Memory B cell (primary cell): ENCODE data around the gene SLC29A2.

Experiments used
- ATAC-seq: fragments of 150-1000 bp; cut with Tn5 transposase; 2 replicates; pipeline ENCODE4 v1.10.0; 2021; ENCODE audit warnings: low read depth, mild to moderate bottlenecking, moderate library complexity
- DNase-seq, 2 donors: peaks; one replicate each; pipeline ENCODE4 v3.0.0; 2022; ENCODE audit warnings: low spot score in 2 of 2
- H3K27ac Mint-ChIP-seq: one replicate; pipeline ENCODE4 v1.8.0; 2022; ENCODE audit warnings: mild to moderate bottlenecking, moderate library complexity, mixed read lengths
- H3K27me3 Mint-ChIP-seq: one replicate; pipeline ENCODE4 v1.8.0; 2022; ENCODE audit warnings: mixed read lengths
- H3K36me3 Mint-ChIP-seq: one replicate; pipeline ENCODE4 v1.8.0; 2022; ENCODE audit warnings: mild to moderate bottlenecking, mixed read lengths
- H3K4me1 Mint-ChIP-seq: one replicate; pipeline ENCODE4 v1.8.0; 2022; ENCODE audit warnings: mixed read lengths
- H3K4me3 Mint-ChIP-seq: one replicate; pipeline ENCODE4 v1.8.0; 2022; ENCODE audit warnings: mild to moderate bottlenecking, moderate library complexity, mixed read lengths
- H3K9me3 Mint-ChIP-seq: one replicate; pipeline ENCODE4 v1.8.0; 2022; ENCODE audit warnings: mixed read lengths

Gene SLC29A2

DNA sequence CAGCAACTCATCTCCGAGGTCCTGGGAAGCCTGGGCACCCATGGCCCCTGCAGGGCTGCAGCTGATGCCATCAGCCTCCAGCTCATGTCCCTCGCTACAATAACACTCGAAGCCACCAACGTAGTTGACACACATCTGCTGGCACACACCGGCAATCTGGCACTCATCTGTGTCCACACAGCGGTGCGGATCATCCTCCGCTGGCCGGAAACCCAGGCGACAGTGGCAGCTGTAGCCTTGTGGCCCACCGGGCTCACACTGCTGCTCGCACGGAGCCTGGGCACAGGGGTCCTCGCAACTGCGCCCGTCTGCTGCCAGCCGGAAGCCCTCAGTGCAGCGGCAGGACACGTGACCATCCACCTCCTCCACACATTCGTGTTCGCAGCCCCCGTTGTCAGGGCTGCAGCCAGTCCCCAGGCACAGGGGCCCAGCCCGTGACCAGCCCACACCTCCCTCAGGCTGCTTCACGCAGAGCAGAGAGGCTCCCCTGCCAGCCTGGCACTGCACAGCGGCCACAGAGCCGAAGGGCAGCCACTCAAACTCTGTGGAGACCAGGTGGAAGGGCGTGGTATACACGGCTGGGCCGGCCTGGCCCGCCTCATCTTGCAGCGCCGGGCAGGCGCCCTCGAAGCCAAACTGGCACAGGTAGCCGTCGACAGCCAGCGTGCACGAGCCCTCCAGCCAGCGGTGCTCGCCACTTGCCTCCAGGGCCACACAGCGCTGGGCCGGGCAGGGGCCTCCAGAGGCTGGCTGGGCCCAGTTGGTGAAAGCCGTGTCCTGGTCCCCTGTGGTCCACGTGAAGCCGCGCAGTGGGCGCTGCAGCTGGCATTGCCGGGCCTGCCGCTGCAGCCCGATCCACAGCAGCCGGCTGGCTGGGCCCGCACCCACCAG is 55.4 kb downstream of the SLC29A2 start:
- ATAC-seq: no peak
- Mint-ChIP-seq H3K36me3 (no peaks in the 10 kb centered on the region), H3K9me3 (no peaks in the 10 kb centered on the region), H3K4me3 (no peak overlapping the region), H3K27ac (peak overlapping the region; percentile 39), H3K27me3 (no peaks in the 10 kb centered on the region), H3K4me1 (peaks cover 24% of the 10 kb centered on the region)
- no peak for DNase-seq

DNA sequence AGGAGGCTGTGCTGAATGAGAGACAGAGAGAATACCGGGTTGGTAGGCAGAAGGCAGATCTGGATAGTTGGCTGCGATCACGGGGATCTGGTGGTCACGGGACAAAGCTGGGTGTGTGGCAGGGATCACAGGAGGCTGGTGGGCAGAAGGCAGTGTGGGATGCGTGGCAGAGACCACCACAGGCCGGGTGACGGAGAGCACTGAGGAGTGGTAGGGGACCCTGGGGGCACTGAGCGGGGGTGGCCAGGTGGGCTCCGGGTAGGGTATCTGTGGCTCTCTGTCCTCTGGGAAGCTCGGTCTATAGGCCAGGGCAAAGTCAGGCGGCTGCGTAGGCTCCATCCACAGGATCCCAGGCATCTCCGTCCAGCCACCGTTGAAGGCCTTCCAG is 56.1 kb downstream of the SLC29A2 start:
- Mint-ChIP-seq H3K36me3 (no peaks in the 10 kb centered on the region), H3K4me1 (peaks cover 24% of the 10 kb centered on the region), H3K4me3 (no peak overlapping the region), H3K27me3 (no peaks in the 10 kb centered on the region), H3K27ac (peak overlapping the region; percentile 39), H3K9me3 (no peaks in the 10 kb centered on the region)
- DNase-seq (no peak), ATAC-seq (no peak)

- H3K4me1 Mint-ChIP-seq: peaks cover 24% of the 10 kb centered on the region
- H3K36me3 Mint-ChIP-seq: no peaks in the 10 kb centered on the region
- H3K4me3 Mint-ChIP-seq: peak overlapping the region; percentile 8
- H3K27ac Mint-ChIP-seq: peak overlapping the region; percentile 39
- ATAC-seq: no peak
- H3K27me3 Mint-ChIP-seq: no peaks in the 10 kb centered on the region
- DNase-seq: no peak
- H3K9me3 Mint-ChIP-seq: no peaks in the 10 kb centered on the region
Observed at GRCh38 chr11:66314561-66315497, 56.7 kb downstream of the SLC29A2 start.

- no peaks in the 10 kb centered on the region for H3K9me3 Mint-ChIP-seq
- no peak overlapping the region for H3K27ac Mint-ChIP-seq
- ATAC-seq: no peak
- H3K27me3 Mint-ChIP-seq: no peaks in the 10 kb centered on the region
- peak overlapping the region; percentile 66 for H3K4me3 Mint-ChIP-seq
- H3K36me3 Mint-ChIP-seq: no peaks in the 10 kb centered on the region
- DNase-seq: no peak
- H3K4me1 Mint-ChIP-seq: peaks cover 22% of the 10 kb centered on the region
Observed at GRCh38 chr11:66314186-66314501, 57.4 kb downstream of the SLC29A2 start.

DNA sequence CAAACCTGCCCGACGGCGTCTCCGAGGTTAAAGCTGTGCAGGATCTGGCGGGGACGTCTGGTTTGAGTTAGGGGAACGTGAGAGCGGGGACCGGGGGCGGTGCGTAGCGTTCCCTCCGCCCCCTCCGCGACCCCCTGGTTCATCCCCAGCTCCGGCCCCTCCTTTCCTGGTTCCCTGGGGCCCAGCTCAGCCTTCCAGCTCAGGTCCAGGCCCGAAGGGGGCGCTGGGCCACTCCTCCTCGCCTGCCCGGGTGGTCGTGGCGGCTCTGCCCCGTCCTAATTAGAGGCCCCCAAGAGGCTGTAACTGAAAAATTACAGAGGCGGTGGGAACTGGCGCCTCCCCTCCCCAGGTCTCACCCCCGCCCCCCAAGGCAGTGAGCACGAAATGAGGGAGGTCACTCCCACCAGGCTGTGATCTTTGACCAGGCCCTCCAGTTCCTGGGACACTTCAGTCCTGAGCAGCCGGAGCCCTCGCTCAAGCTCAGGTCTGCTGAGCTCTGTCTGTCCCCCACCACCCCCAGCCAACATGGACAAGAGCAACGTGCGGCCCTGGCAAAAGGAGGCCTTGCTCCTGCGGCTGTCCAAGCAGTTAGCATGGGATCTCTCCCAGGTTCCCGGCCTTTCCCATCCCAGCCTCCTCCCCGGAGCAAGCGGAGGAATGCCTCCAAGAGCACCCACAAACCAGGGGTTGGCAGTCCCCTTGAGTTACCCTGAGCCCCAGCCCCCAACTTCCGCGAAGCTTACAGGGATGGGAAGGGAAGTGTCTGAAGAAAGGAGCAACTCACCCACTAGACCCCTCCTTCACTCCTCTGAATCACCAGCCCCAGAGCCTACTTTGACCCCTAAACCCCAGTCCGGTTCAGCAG is 58.0 kb downstream of the SLC29A2 start:
- no peaks in the 10 kb centered on the region for H3K27me3 Mint-ChIP-seq
- peak overlapping the region; percentile 90 for H3K4me3 Mint-ChIP-seq
- DNase-seq: no peak
- H3K36me3 Mint-ChIP-seq: no peaks in the 10 kb centered on the region
- no peaks in the 10 kb centered on the region for H3K9me3 Mint-ChIP-seq
- peaks cover 16% of the 10 kb centered on the region for H3K4me1 Mint-ChIP-seq
- ATAC-seq: no peak
- H3K27ac Mint-ChIP-seq: peak overlapping the region; percentile 24

- Mint-ChIP-seq H3K9me3 (no peaks in the 10 kb centered on the region), H3K36me3 (no peaks in the 10 kb centered on the region), H3K4me3 (peak overlapping the region; percentile 90), H3K27me3 (no peaks in the 10 kb centered on the region), H3K27ac (peak overlapping the region; percentile 77), H3K4me1 (peaks cover 9% of the 10 kb centered on the region)
- DNase-seq (peak; percentile 96 to 98), ATAC-seq (peak; percentile 61)
Observed at GRCh38 chr11:66312549-66313320, 58.8 kb downstream of the SLC29A2 start.
